HepG2 (cell line): Measurements from ENCODE around the gene GDF7. TPM values are rescaled to one million over a fixed set of nuclear protein-coding genes. Genes with fewer than 3 reads are reported as not detected.

Experiments
- EZH2 ChIP-seq: conservative IDR thresholded peaks from 2 replicates; pipeline ENCODE4 v1.6.1; 2012; ENCODE audit warnings: mild to moderate bottlenecking, low read depth, low read length, moderate library complexity
- FOXO4 ChIP-seq: sonication (generic); formaldehyde crosslinking; conservative IDR thresholded peaks from 2 replicates; pipeline ENCODE4 v1.8.1; 2023; ENCODE audit warnings: missing genetic modification reagents
- GATAD2A ChIP-seq: IDR thresholded peaks from 2 replicates; pipeline ENCODE4 v1.6.1; 2016
- GTF2F1 ChIP-seq: fragments of 150-350 bp; IDR thresholded peaks from 2 replicates; pipeline ENCODE4 v1.6.1; 2014; ENCODE audit warnings: low read length
- HMGXB3 ChIP-seq: sonication (generic); formaldehyde crosslinking; IDR thresholded peaks from 2 replicates; pipeline ENCODE4 v1.4.0; 2020; ENCODE audit warnings: missing genetic modification reagents, borderline replicate concordance
- MATR3 ChIP-seq: sonication (generic); formaldehyde crosslinking; IDR thresholded peaks from 2 replicates; pipeline ENCODE4 v1.4.0; 2020; ENCODE audit warnings: missing genetic modification reagents
- MTF2 ChIP-seq: sonication (generic); formaldehyde crosslinking; IDR thresholded peaks from 2 replicates; pipeline ENCODE4 v1.5.0; 2020; ENCODE audit warnings: missing genetic modification reagents, borderline replicate concordance
- RFX1 ChIP-seq: fragments of 450-650 bp; IDR thresholded peaks from 2 replicates; pipeline ENCODE4 v1.6.1; 2017
- THYN1 ChIP-seq: sonication (generic); formaldehyde crosslinking; IDR thresholded peaks from 2 replicates; pipeline ENCODE4 v1.8.1; 2023; ENCODE audit warnings: low read depth, mild to moderate bottlenecking, moderate library complexity, missing genetic modification reagents, borderline replicate concordance
- ZNF230 ChIP-seq: sonication (generic); formaldehyde crosslinking; IDR thresholded peaks from 2 replicates; pipeline ENCODE4 v1.4.0; 2020; ENCODE audit warnings: mild to moderate bottlenecking, missing genetic modification reagents
- ZNF329 ChIP-seq: sonication (generic); formaldehyde crosslinking; IDR thresholded peaks from 2 replicates; pipeline ENCODE4 v1.9.0; 2021; ENCODE audit warnings: low read depth, mild to moderate bottlenecking, missing genetic modification reagents
- ZNF34 ChIP-seq: sonication (generic); formaldehyde crosslinking; IDR thresholded peaks from 2 replicates; pipeline ENCODE4 v1.4.0; 2020; ENCODE audit warnings: mild to moderate bottlenecking, missing genetic modification reagents, borderline replicate concordance
- ZNF496 ChIP-seq: sonication (generic); formaldehyde crosslinking; IDR thresholded peaks from 2 replicates; pipeline ENCODE4 v1.8.1; 2023; ENCODE audit warnings: mild to moderate bottlenecking, moderate library complexity, missing genetic modification reagents; ENCODE audit not compliant: insufficient replicate concordance
- ZNF572 ChIP-seq: sonication (generic); formaldehyde crosslinking; IDR thresholded peaks from 2 replicates; pipeline ENCODE4 v1.5.1; 2020; ENCODE audit warnings: mild to moderate bottlenecking, missing genetic modification reagents
- ZNF740 ChIP-seq: sonication (generic); formaldehyde crosslinking; IDR thresholded peaks from 2 replicates; pipeline ENCODE4 v1.4.0; 2020; ENCODE audit warnings: missing genetic modification reagents
- ZNF850 ChIP-seq: sonication (generic); formaldehyde crosslinking; conservative IDR thresholded peaks from 2 replicates; pipeline ENCODE4 v1.9.0; 2021; ENCODE audit warnings: mild to moderate bottlenecking, missing genetic modification reagents
- polyA plus RNA-seq, 8 experiments: library from polyadenylated mRNA; depleted of rRNA in 3 of 8; stranded (reverse) in 7 of 8; unstranded in 1 of 8; fragments of >200 nt; fragmentation: Illumina TruSeq in 4 of 8; extraction: Trizol in 4 of 8; gene quantifications; 2 replicates each; pipeline versions ENCODE4 v1.2.1 to v1.2.3, GENCODE V29; 2011 to 2016; ENCODE audit warnings: low read depth in 4 of 8, missing spikeins in 1 of 8, mixed read lengths in 1 of 8; ENCODE audit not compliant: insufficient read depth in 1 of 8
- total RNA-seq, 5 experiments: library from RNA; depleted of rRNA; stranded (reverse); fragments of >200 nt; fragmentation: Illumina TruSeq; extraction: Trizol; gene quantifications; 2 replicates each; pipeline ENCODE4 v1.2.3, GENCODE V29; 2016; ENCODE audit warnings: low read depth in 1 of 5
- TF ChIP-seq, protein P1 (sequence below): sonication (generic); formaldehyde crosslinking; IDR thresholded peaks from 2 replicates; pipeline ENCODE4 v1.4.0; 2020; ENCODE audit warnings: missing genetic modification reagents
- TF ChIP-seq, protein P2 (sequence below): fragments of 450-650 bp; IDR thresholded peaks from 2 replicates; pipeline ENCODE4 v1.6.1; 2017

Gene GDF7
- total and polyA plus RNA-seq, 2 of the 13 experiments (the other 11 are each of a cell fraction or from before 2014, with no cell fraction given), result 1.6 to 15.0 TPM

- TF ChIP-seq, protein P1, sequence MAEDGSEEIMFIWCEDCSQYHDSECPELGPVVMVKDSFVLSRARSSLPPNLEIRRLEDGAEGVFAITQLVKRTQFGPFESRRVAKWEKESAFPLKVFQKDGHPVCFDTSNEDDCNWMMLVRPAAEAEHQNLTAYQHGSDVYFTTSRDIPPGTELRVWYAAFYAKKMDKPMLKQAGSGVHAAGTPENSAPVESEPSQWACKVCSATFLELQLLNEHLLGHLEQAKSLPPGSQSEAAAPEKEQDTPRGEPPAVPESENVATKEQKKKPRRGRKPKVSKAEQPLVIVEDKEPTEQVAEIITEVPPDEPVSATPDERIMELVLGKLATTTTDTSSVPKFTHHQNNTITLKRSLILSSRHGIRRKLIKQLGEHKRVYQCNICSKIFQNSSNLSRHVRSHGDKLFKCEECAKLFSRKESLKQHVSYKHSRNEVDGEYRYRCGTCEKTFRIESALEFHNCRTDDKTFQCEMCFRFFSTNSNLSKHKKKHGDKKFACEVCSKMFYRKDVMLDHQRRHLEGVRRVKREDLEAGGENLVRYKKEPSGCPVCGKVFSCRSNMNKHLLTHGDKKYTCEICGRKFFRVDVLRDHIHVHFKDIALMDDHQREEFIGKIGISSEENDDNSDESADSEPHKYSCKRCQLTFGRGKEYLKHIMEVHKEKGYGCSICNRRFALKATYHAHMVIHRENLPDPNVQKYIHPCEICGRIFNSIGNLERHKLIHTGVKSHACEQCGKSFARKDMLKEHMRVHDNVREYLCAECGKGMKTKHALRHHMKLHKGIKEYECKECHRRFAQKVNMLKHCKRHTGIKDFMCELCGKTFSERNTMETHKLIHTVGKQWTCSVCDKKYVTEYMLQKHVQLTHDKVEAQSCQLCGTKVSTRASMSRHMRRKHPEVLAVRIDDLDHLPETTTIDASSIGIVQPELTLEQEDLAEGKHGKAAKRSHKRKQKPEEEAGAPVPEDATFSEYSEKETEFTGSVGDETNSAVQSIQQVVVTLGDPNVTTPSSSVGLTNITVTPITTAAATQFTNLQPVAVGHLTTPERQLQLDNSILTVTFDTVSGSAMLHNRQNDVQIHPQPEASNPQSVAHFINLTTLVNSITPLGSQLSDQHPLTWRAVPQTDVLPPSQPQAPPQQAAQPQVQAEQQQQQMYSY (CRISPR knock-in tag), result no peak
- TF ChIP-seq ZNF230, result no peak
- TF ChIP-seq RFX1, result no peak
- no peak for TF ChIP-seq GATAD2A (CRISPR knock-in tag)
- 0 out of 2 replicates have a peak, but pooled peaks have one; percentile 11 for TF ChIP-seq ZNF850 (CRISPR knock-in tag)
- TF ChIP-seq ZNF740, result peak; percentile 16; the same call in 1 of the 2 replicates
- TF ChIP-seq ZNF572 (CRISPR knock-in tag), result no peak
- no peak for TF ChIP-seq ZNF34 (CRISPR knock-in tag)
- TF ChIP-seq, protein P2, sequence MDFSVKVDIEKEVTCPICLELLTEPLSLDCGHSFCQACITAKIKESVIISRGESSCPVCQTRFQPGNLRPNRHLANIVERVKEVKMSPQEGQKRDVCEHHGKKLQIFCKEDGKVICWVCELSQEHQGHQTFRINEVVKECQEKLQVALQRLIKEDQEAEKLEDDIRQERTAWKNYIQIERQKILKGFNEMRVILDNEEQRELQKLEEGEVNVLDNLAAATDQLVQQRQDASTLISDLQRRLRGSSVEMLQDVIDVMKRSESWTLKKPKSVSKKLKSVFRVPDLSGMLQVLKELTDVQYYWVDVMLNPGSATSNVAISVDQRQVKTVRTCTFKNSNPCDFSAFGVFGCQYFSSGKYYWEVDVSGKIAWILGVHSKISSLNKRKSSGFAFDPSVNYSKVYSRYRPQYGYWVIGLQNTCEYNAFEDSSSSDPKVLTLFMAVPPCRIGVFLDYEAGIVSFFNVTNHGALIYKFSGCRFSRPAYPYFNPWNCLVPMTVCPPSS, result no peak
- TF ChIP-seq THYN1 (CRISPR knock-in tag), result no peak
- TF ChIP-seq EZH2, result no peak
- peak; percentile 9; the same call in 1 of the 2 replicates for TF ChIP-seq ZNF329
- no peak for TF ChIP-seq HMGXB3
- TF ChIP-seq ZNF496, result no peak
- no peak for TF ChIP-seq MTF2
- no peak for TF ChIP-seq GTF2F1
- TF ChIP-seq FOXO4, result 0 out of 2 replicates have a peak, but pooled peaks have one; percentile 81
- TF ChIP-seq MATR3 (CRISPR knock-in tag), result no peak
Measured at GRCh38 chr2:20667151-20667530, 197 bp downstream of the GDF7 start (continued).
